NCI-H1417 treated with DMSO at 0.1 percent for 48 hours (cell line): ENCODE results near the gene LIPG.

ENCODE experiments used
- DNase-seq: peaks from one replicate; lab custom pipeline; 2025; lab: John Stamatoyannopoulos, UW

LIPG gene

GRCh38 chr18:49612515-49613033, 50.7 kb downstream of the LIPG start:
- no peak for DNase-seq

- no peak for DNase-seq
These were observed 51.3 kb downstream of the LIPG start for GRCh38 chr18:49613141-49613640.

GRCh38 chr18:49613641-49614151, 51.8 kb downstream of the LIPG start:
- peak; percentile 65 for DNase-seq

GRCh38 chr18:49616618-49617328, 54.9 kb downstream of the LIPG start:
- DNase-seq = no peak

GRCh38 chr18:49617329-49617695, 55.5 kb downstream of the LIPG start:
- DNase-seq = no peak

GRCh38 chr18:49617865-49618264, 56.0 kb downstream of the LIPG start:
- no peak for DNase-seq

GRCh38 chr18:49618742-49619681, 57.2 kb downstream of the LIPG start:
- no peak for DNase-seq

- DNase-seq = no peak
These were observed 57.9 kb downstream of the LIPG start for GRCh38 chr18:49619801-49620200.

- DNase-seq = no peak
These were observed 59.4 kb downstream of the LIPG start for GRCh38 chr18:49621301-49621700.

GRCh38 chr18:49621717-49622351, 60.0 kb downstream of the LIPG start:
- no peak for DNase-seq

- DNase-seq = no peak
These were observed 61.7 kb downstream of the LIPG start for GRCh38 chr18:49623571-49623970.

GRCh38 chr18:49625021-49625691, 63.3 kb downstream of the LIPG start:
- DNase-seq = no peak

GRCh38 chr18:49626842-49627467, 65.1 kb downstream of the LIPG start:
- no peak for DNase-seq

- DNase-seq = no peak
These were observed 66.3 kb downstream of the LIPG start for GRCh38 chr18:49628119-49628518.

- DNase-seq = no peak
These were observed 67.3 kb downstream of the LIPG start for GRCh38 chr18:49628881-49629795.

GRCh38 chr18:49630246-49630699, 68.4 kb downstream of the LIPG start:
- DNase-seq = no peak

- DNase-seq = no peak
These were observed 69.4 kb downstream of the LIPG start for GRCh38 chr18:49631146-49631866.

- no peak for DNase-seq
These were observed 70.7 kb downstream of the LIPG start for GRCh38 chr18:49632588-49632987.

- DNase-seq = no peak
These were observed 76.4 kb downstream of the LIPG start for GRCh38 chr18:49638209-49638785.
